PC-9 (cell line): ENCODE results near the gene BCL6B. TPM values are rescaled to one million over a fixed set of nuclear protein-coding genes. Genes with fewer than 3 reads are reported as not detected.

Source experiments
- BruUV-seq: library from RNA; stranded (reverse); fragments of 400-500 nt; replicated peaks from 2 replicates; lab custom pipeline; 2021; lab: Mats Ljungman, UMichigan
- CTCF ChIA-PET: fragments of 300-600 bp; sonication (Branson Sonifier 250); formaldehyde crosslinking; loops from one replicate; lab custom pipeline; 2022; ENCODE audit warnings: antibody characterized with exemption; lab: Charles Lee
- POLR2A ChIA-PET: fragments of 300-600 bp; sonication (Branson Sonifier 250); formaldehyde crosslinking; loops from one replicate; lab custom pipeline; 2022; ENCODE audit warnings: antibody characterized with exemption; ENCODE audit not compliant: unreplicated experiment; lab: Charles Lee
- DNase-seq, 2 experiments: peaks; one replicate each; pipeline versions ENCODE4 v3.0.0 to v3.0.0-alpha.2; 2015 to 2022; ENCODE audit warnings: mixed read lengths in 1 of 2
- H2AFZ ChIP-seq: fragments of 200-600 bp; sonication (generic); 2 replicates; pipeline ENCODE4 v1.8.1; 2017; ENCODE audit warnings: antibody characterized with exemption
- H3F3A ChIP-seq: fragments of 200-600 bp; sonication (generic); 2 replicates; pipeline ENCODE4 v1.8.1; 2017; ENCODE audit warnings: antibody characterized with exemption, mild to moderate bottlenecking, low read depth; ENCODE audit not compliant: insufficient read depth
- H3K27ac ChIP-seq: fragments of 200-600 bp; sonication (generic); 2 replicates; pipeline ENCODE4 v1.6.1; 2016; ENCODE audit warnings: mixed run types
- H3K27me3 ChIP-seq: fragments of 200-600 bp; sonication (generic); 2 replicates; pipeline ENCODE4 v1.6.1; 2016; ENCODE audit warnings: low read depth, mixed run types; ENCODE audit not compliant: insufficient read depth
- H3K36me3 ChIP-seq: fragments of 200-600 bp; sonication (generic); 2 replicates; pipeline ENCODE4 v1.6.1; 2016; ENCODE audit warnings: low read depth, mixed run types
- H3K4me1 ChIP-seq: fragments of 200-600 bp; sonication (generic); replicated peaks from 2 replicates; pipeline ENCODE4 v1.6.1; 2016; ENCODE audit warnings: mixed run types; ENCODE audit not compliant: insufficient read depth
- H3K4me2 ChIP-seq: fragments of 200-600 bp; sonication (generic); 2 replicates; pipeline ENCODE4 v1.6.1; 2017; ENCODE audit warnings: mixed run types
- H3K4me3 ChIP-seq: fragments of 200-600 bp; sonication (generic); 2 replicates; pipeline ENCODE4 v1.6.1; 2016; ENCODE audit warnings: mixed run types
- H3K79me2 ChIP-seq: fragments of 200-600 bp; sonication (generic); 2 replicates; pipeline ENCODE4 v1.6.1; 2017; ENCODE audit warnings: low read depth, mixed run types
- H3K9me2 ChIP-seq: fragments of 200-600 bp; sonication (generic); 2 replicates; pipeline ENCODE4 v1.8.1; 2017; ENCODE audit warnings: mild to moderate bottlenecking; ENCODE audit not compliant: insufficient read depth
- H3K9me3 ChIP-seq: fragments of 200-600 bp; sonication (generic); 2 replicates; pipeline ENCODE4 v1.8.1; 2016; ENCODE audit warnings: low read depth; ENCODE audit not compliant: insufficient read depth
- H4K20me1 ChIP-seq: fragments of 200-600 bp; sonication (generic); 2 replicates; pipeline ENCODE4 v1.8.1; 2017; ENCODE audit not compliant: insufficient read depth
- EZH2 ChIP-seq: fragments of 200-600 bp; sonication (generic); IDR thresholded peaks from 2 replicates; pipeline ENCODE4 v1.8.0; 2017; ENCODE audit warnings: antibody characterized with exemption, low read depth
- intact Hi-C: fragments of 100-400 bp; cut with micrococcal nuclease; formaldehyde crosslinking; loops from one replicate; pipeline ENCODE4 v1.10.0; 2022; ENCODE audit not compliant: unreplicated experiment
- total RNA-seq: library from RNA; stranded (reverse); gene quantifications from 2 replicates; pipeline ENCODE4 v1.2.3, GENCODE V29; 2021
- TF ChIP-seq, protein P1 (sequence below): fragments of 200-600 bp; sonication (generic); conservative IDR thresholded peaks from 2 replicates; pipeline ENCODE4 v1.6.1; 2017; ENCODE audit warnings: mixed run types, antibody characterized with exemption, mild to moderate bottlenecking, moderate library complexity

Gene BCL6B
- total RNA-seq, 1 experiment from 2014 or later = 0.28 TPM

DNA sequence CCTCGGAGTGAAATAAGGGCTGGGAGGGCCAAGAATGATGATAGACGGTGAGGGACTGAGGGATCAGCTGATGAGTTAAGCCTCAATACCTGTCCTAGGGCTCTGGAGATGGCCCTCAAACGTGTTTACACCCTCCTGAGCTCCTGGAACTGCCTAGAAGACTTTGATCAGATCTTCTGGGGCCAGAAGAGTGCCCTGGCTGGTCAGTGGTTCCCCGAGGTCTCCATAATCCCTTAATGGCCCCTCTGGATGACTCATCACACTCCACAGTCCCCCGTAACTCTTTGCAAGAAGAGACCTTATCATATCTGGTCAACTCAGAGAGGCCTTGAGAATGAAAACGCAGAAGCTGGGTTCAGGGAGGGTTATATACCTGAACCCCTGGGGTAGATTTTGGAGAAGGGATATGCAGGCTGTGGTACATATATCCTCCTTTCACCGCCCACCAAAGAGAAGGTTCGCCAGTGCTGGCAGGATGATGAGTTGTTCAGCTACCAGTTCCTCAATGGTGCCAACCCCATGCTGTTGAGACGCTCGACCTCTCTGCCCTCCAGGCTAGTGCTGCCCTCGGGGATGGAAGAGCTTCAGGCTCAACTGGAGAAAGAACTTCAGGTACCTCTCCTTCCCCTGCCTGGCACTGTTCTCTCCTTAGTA lies 23.9 kb upstream of the BCL6B start:
- H3K27ac ChIP-seq = no peak overlapping the region
- no peaks in the 10 kb centered on the region for H3K27me3 ChIP-seq
- H3K9me2 ChIP-seq = no peaks in the 10 kb centered on the region
- no peak for TF ChIP-seq EZH2
- TF ChIP-seq, protein P1, sequence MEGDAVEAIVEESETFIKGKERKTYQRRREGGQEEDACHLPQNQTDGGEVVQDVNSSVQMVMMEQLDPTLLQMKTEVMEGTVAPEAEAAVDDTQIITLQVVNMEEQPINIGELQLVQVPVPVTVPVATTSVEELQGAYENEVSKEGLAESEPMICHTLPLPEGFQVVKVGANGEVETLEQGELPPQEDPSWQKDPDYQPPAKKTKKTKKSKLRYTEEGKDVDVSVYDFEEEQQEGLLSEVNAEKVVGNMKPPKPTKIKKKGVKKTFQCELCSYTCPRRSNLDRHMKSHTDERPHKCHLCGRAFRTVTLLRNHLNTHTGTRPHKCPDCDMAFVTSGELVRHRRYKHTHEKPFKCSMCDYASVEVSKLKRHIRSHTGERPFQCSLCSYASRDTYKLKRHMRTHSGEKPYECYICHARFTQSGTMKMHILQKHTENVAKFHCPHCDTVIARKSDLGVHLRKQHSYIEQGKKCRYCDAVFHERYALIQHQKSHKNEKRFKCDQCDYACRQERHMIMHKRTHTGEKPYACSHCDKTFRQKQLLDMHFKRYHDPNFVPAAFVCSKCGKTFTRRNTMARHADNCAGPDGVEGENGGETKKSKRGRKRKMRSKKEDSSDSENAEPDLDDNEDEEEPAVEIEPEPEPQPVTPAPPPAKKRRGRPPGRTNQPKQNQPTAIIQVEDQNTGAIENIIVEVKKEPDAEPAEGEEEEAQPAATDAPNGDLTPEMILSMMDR = no peak
- peaks cover 12% of the 10 kb centered on the region for H4K20me1 ChIP-seq
- H3K79me2 ChIP-seq = peaks cover 10% of the 10 kb centered on the region
- H3F3A ChIP-seq = peaks cover 6% of the 10 kb centered on the region
- intact Hi-C loops = no loop called here
- H3K4me3 ChIP-seq = no peak overlapping the region
- POLR2A ChIA-PET = interaction anchor here (0.6 kb wide), 1 partner anchor 153 kb away, joined by 11 read pairs; no protein-coding TSS in a partner anchor
- H3K36me3 ChIP-seq = peaks cover 29% of the 10 kb centered on the region
- BruUV-seq = no TSS peak
- no peaks in the 10 kb centered on the region for H3K9me3 ChIP-seq
- CTCF ChIA-PET = interaction anchor here (0.6 kb wide), 1 partner anchor 41 kb away, joined by 7 read pairs; no protein-coding TSS in a partner anchor
- no peak overlapping the region for H2AFZ ChIP-seq
- H3K4me1 ChIP-seq = no peaks in the 10 kb centered on the region
- no peak for DNase-seq
- H3K4me2 ChIP-seq = no peak overlapping the region

DNA sequence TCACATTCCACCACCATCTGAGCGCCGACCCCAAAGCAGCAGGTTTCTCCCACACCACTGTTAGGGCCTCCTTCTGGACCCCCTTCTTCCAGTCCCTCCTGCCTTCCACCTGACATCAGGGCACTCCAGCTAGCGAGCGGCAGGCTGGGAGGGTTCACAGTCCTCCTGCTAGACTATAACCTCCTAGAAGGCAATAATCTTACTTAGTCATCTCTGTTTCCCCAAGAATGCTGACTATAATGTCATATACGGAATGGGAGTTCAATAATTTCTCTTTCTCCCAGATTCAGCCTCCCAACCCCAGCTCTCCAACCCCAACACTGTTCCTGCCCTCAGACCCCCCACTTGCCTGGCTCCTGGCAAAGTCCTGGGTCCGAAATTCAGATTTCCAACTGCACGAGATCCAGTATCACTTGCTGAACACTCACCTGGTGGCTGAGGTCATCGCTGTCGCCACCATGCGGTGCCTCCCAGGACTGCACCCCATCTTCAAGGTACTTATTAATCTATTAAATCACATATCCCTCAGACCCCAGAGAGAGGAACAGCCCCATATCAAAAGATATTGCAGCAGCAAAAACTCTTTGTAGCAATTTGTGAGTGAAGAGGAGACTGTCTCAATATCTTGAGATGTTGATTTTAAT lies 21.4 kb upstream of the BCL6B start:
- H3K9me3 ChIP-seq = no peaks in the 10 kb centered on the region
- peaks cover 17% of the 10 kb centered on the region for H3F3A ChIP-seq
- H3K9me2 ChIP-seq = no peaks in the 10 kb centered on the region
- no peak overlapping the region for H3K27ac ChIP-seq
- H3K4me1 ChIP-seq = no peaks in the 10 kb centered on the region
- CTCF ChIA-PET = interaction anchor here (0.6 kb wide), 1 partner anchor 134 kb away, joined by 12 read pairs; no protein-coding TSS in a partner anchor
- intact Hi-C loops = no loop called here
- H3K4me2 ChIP-seq = no peak overlapping the region
- no peak overlapping the region for H3K4me3 ChIP-seq
- H3K79me2 ChIP-seq = peaks cover 10% of the 10 kb centered on the region
- H3K36me3 ChIP-seq = peaks cover 29% of the 10 kb centered on the region
- H2AFZ ChIP-seq = no peak overlapping the region
- no peaks in the 10 kb centered on the region for H3K27me3 ChIP-seq
- peak in 1 of 2 experiments; percentile 47 for DNase-seq
- POLR2A ChIA-PET = no interaction called here
- TF ChIP-seq, protein P1 = peak; percentile 70
- no peak for TF ChIP-seq EZH2
- H4K20me1 ChIP-seq = peaks cover 18% of the 10 kb centered on the region
- BruUV-seq = no TSS peak

DNA sequence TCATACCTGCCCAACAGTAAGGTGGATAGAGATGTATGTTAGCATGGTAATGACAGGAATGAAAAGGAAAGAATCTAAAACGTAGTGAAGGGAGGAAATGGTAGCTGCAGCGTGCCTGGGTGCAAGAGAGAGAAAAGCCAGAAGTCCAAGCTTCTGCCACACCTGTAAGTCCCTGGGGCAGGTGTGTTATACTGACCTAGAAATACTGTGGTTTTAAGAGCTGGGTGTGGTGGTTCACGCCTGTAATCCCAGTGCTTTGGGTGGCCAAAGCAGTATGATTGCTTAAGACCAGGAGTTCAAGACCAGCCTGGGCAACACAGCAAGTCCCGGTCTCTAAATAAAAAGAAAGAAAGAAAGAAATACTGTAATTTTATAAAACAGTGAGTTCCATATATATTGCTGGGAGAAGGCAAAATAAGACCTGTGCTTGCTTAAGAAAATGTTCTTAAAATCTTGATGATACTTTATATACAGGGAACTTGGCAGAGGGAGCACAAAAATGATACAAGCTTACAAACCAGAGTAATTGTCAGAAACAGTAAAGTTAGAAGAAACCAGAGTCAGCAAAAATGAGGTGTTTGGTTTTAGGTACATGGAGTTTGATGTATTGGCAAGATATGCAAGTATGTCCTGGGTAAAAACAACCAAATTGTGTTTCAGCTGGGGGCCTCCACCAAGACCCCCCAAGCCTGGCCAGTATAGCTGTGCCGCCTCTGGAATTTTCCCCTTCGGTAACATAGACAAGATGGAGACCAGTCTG lies 20.4 kb upstream of the BCL6B start:
- CTCF ChIA-PET = interaction anchor here (0.6 kb wide), 1 partner anchor 48 kb away, joined by 4 read pairs; no protein-coding TSS in a partner anchor
- Histone ChIP-seq H3K27ac (no peak overlapping the region), H3K9me3 (no peaks in the 10 kb centered on the region), H3K36me3 (peaks cover 29% of the 10 kb centered on the region), H3K9me2 (no peaks in the 10 kb centered on the region), H3K79me2 (peaks cover 15% of the 10 kb centered on the region), H3K4me2 (no peak overlapping the region), H3K4me3 (no peak overlapping the region), H3K4me1 (no peaks in the 10 kb centered on the region), H2AFZ (no peak overlapping the region), H4K20me1 (peaks cover 24% of the 10 kb centered on the region), H3F3A (peaks cover 17% of the 10 kb centered on the region), H3K27me3 (no peaks in the 10 kb centered on the region)
- POLR2A ChIA-PET = no interaction called here
- no peak for DNase-seq
- TF ChIP-seq, protein P1 = no peak
- no peak for TF ChIP-seq EZH2
- intact Hi-C loops = no loop called here
- no TSS peak for BruUV-seq
